CD4-positive, alpha-beta T cell (primary cell): ENCODE results near the gene NLK. TPM values are rescaled to one million over a fixed set of nuclear protein-coding genes. Genes with fewer than 3 reads are reported as not detected.

ENCODE experiments used
- ATAC-seq: fragments of 200-7000 bp; cut with Tn5 transposase; one replicate; pipeline ENCODE4 v1.10.0; 2022; ENCODE audit warnings: mild to moderate bottlenecking; ENCODE audit not compliant: poor library complexity
- CTCF ChIA-PET: fragments of 350-600 bp; sonication (Branson Sonifier 250); formaldehyde crosslinking; loops from one replicate; lab custom pipeline; 2021; ENCODE audit warnings: antibody characterized with exemption, inconsistent platforms; lab: Charles Lee
- POLR2A ChIA-PET: fragments of 350-600 bp; sonication (Branson Sonifier 250); formaldehyde crosslinking; loops from one replicate; lab custom pipeline; 2021; ENCODE audit warnings: antibody characterized with exemption, inconsistent platforms; lab: Charles Lee
- DNase-seq, 14 experiments: peaks; one replicate each; pipeline ENCODE4 v3.0.0-alpha.2; 2013 to 2020; ENCODE audit warnings: mixed read lengths in 2 of 14
- H3K27ac ChIP-seq, 2 donors: one replicate each; pipeline versions ENCODE4 v1.5.1 to v1.7.0; 2013; ENCODE audit warnings: low read length in 2 of 2, low read depth in 1 of 2, mild to moderate bottlenecking in 1 of 2
- H3K27me3 ChIP-seq, 2 experiments: 1 replicate in 1 of 2; 2 replicates in 1 of 2; pipeline versions ENCODE4 v1.6.1 to v1.7.0; 2013; ENCODE audit warnings: low read length in 2 of 2, control low read depth in 1 of 2, mild to moderate bottlenecking in 1 of 2, moderate library complexity in 1 of 2; ENCODE audit not compliant: insufficient read depth in 2 of 2, control insufficient read depth in 1 of 2
- H3K36me3 ChIP-seq: one replicate; pipeline ENCODE4 v1.6.1; 2013; ENCODE audit warnings: low read length, control low read depth; ENCODE audit not compliant: insufficient read depth
- H3K4me1 ChIP-seq: one replicate; pipeline ENCODE4 v1.6.1; 2013; ENCODE audit warnings: low read length, control low read depth; ENCODE audit not compliant: insufficient read depth
- H3K4me3 ChIP-seq: one replicate; pipeline ENCODE4 v1.5.1; 2013; ENCODE audit warnings: mild to moderate bottlenecking, low read length, moderate library complexity
- H3K9me3 ChIP-seq, 2 experiments: 1 replicate in 1 of 2; 2 replicates in 1 of 2; pipeline versions ENCODE4 v1.6.1 to v1.7.0; 2013; ENCODE audit warnings: low read length in 2 of 2, mild to moderate bottlenecking in 2 of 2, control low read depth in 1 of 2, moderate library complexity in 1 of 2; ENCODE audit not compliant: control insufficient read depth in 1 of 2, insufficient read depth in 1 of 2
- H3K27ac Mint-ChIP-seq: one replicate; pipeline ENCODE4 v1.8.0; 2020; ENCODE audit warnings: mixed read lengths
- H3K27me3 Mint-ChIP-seq: one replicate; pipeline ENCODE4 v1.8.0; 2021; ENCODE audit warnings: mixed read lengths
- H3K36me3 Mint-ChIP-seq: one replicate; pipeline ENCODE4 v1.8.0; 2021; ENCODE audit warnings: low read depth, mixed read lengths
- H3K4me1 Mint-ChIP-seq: one replicate; pipeline ENCODE4 v1.8.0; 2021; ENCODE audit warnings: low read depth, mixed read lengths
- H3K4me3 Mint-ChIP-seq: one replicate; pipeline ENCODE4 v1.8.0; 2020; ENCODE audit warnings: mild to moderate bottlenecking, mixed read lengths
- H3K9me3 Mint-ChIP-seq: one replicate; pipeline ENCODE4 v1.8.0; 2020; ENCODE audit warnings: mixed read lengths
- intact Hi-C, 2 experiments: fragments of 100-400 bp; cut with DNase I in 1 of 2; cut with micrococcal nuclease in 1 of 2; formaldehyde crosslinking; loops; one replicate each; pipeline versions ENCODE4 v1.15.1 to v1.9.0; 2023 to 2025; cut with DNase I, micrococcal nuclease
- total RNA-seq, 174 experiments: library from RNA in 2 of 174; stranded (reverse) in 2 of 174; gene quantifications; one replicate each; pipeline ENCODE4 v1.2.3 and lab custom pipeline; 2021 to 2026
- TF ChIP-seq, protein P1 (sequence below): fragments of 200-600 bp; IDR thresholded peaks from one replicate; pipeline ENCODE4 v1.8.0; 2022; ENCODE audit warnings: antibody characterized with exemption, mild to moderate bottlenecking

Gene NLK
- total RNA-seq, 2 experiments from 2014 or later, result 6.8 to 7.7 TPM

DNA sequence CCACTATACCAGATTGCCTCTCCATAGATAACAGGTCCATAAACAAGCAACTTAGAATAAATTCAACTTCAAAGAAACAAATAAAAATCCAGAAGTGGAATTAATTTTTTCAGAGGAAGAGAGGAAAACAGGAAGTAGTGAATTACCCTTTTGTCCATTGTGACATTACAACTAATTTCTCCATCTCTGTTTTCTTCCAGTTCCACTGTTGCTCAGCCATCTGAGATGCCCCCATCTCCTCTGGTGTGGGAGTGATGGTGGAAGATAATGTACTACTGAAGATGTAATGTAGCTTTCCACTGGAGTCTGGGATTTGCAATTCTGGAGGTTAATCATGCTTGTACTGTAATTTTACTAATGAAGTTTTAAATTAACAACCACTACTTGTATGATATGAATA is 151.9 kb downstream of the NLK start:
- H3K9me3 ChIP-seq, result no peaks in the 10 kb centered on the region
- POLR2A ChIA-PET, result no interaction called here
- CTCF ChIA-PET, result no interaction called here
- peaks cover 3% of the 10 kb centered on the region for H3K36me3 ChIP-seq
- H3K4me1 ChIP-seq, result peaks cover 4% of the 10 kb centered on the region
- no peak overlapping the region for H3K4me3 ChIP-seq
- H3K4me3 Mint-ChIP-seq, result no peak overlapping the region
- intact Hi-C loops, result no loop called here
- H3K27ac Mint-ChIP-seq, result no peak overlapping the region
- ATAC-seq (no peak), DNase-seq (no peak)
- TF ChIP-seq, protein P1, sequence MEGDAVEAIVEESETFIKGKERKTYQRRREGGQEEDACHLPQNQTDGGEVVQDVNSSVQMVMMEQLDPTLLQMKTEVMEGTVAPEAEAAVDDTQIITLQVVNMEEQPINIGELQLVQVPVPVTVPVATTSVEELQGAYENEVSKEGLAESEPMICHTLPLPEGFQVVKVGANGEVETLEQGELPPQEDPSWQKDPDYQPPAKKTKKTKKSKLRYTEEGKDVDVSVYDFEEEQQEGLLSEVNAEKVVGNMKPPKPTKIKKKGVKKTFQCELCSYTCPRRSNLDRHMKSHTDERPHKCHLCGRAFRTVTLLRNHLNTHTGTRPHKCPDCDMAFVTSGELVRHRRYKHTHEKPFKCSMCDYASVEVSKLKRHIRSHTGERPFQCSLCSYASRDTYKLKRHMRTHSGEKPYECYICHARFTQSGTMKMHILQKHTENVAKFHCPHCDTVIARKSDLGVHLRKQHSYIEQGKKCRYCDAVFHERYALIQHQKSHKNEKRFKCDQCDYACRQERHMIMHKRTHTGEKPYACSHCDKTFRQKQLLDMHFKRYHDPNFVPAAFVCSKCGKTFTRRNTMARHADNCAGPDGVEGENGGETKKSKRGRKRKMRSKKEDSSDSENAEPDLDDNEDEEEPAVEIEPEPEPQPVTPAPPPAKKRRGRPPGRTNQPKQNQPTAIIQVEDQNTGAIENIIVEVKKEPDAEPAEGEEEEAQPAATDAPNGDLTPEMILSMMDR, result no peak
- no peaks in the 10 kb centered on the region for H3K27me3 Mint-ChIP-seq
- peaks cover 77% of the 10 kb centered on the region for H3K36me3 Mint-ChIP-seq
- H3K4me1 Mint-ChIP-seq, result no peaks in the 10 kb centered on the region
- H3K27me3 ChIP-seq, result no peaks in the 10 kb centered on the region
- H3K9me3 Mint-ChIP-seq, result no peaks in the 10 kb centered on the region
- H3K27ac ChIP-seq, result no peak overlapping the region

DNA sequence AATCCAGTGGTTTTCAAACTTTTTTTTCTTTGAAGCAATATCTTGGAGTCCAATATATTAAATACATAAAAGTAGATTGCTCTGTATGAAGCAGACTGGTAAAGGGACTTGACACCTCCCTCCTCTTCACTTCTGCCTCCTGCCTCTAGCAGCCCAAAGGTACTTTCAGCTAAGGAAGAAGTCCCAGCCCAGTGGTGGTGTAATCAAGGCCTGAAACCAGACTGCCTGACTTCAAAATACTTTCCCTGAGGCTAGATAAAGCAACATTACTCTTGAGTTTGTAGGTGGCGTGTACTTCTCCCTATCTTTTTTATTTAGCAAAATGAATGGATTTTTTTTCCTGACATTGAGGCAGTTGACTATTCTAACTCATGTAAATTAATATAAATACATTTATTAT is 154.2 kb downstream of the NLK start:
- no peak for ATAC-seq
- Mint-ChIP-seq H3K27ac (no peak overlapping the region), H3K36me3 (peaks cover 55% of the 10 kb centered on the region), H3K27me3 (no peaks in the 10 kb centered on the region), H3K4me1 (no peaks in the 10 kb centered on the region), H3K9me3 (no peaks in the 10 kb centered on the region), H3K4me3 (no peak overlapping the region)
- intact Hi-C loops, result no loop called here
- no peaks in the 10 kb centered on the region for H3K9me3 ChIP-seq
- POLR2A ChIA-PET, result no interaction called here
- no peaks in the 10 kb centered on the region for H3K27me3 ChIP-seq
- no peak overlapping the region for H3K27ac ChIP-seq
- peaks cover 4% of the 10 kb centered on the region for H3K4me1 ChIP-seq
- TF ChIP-seq, protein P1, result no peak
- H3K4me3 ChIP-seq, result no peak overlapping the region
- H3K36me3 ChIP-seq, result peaks cover 3% of the 10 kb centered on the region
- CTCF ChIA-PET, result no interaction called here
- no peak for DNase-seq

DNA sequence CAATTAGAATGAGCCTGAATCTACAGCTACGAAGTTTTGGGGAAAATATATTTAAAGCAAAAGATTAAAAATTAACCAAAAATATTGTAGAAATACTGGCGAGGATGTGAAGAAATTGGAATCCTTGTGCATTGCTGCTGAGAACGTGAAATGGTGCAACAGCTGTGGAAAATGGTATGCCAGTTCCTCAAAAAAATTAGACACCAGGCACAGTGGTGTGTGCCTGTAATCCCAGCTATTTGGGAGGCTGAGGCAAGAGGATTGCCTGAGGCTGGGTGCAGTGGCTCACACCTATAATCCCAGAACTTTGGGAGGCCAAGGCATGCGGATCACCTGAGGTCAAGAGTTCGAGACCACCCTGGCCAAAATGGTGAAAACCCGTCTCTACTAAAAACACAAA is 156.6 kb downstream of the NLK start:
- Histone ChIP-seq H3K27ac (no peak overlapping the region), H3K36me3 (peaks cover 3% of the 10 kb centered on the region), H3K27me3 (no peaks in the 10 kb centered on the region), H3K4me3 (no peak overlapping the region), H3K9me3 (no peaks in the 10 kb centered on the region), H3K4me1 (no peaks in the 10 kb centered on the region)
- DNase-seq (no peak), ATAC-seq (no peak)
- Mint-ChIP-seq H3K9me3 (no peaks in the 10 kb centered on the region), H3K27ac (no peak overlapping the region), H3K4me3 (no peak overlapping the region), H3K4me1 (no peaks in the 10 kb centered on the region), H3K27me3 (peaks cover 2% of the 10 kb centered on the region), H3K36me3 (peaks cover 35% of the 10 kb centered on the region)
- intact Hi-C loops, result no loop called here
- TF ChIP-seq, protein P1, result no peak
- ChIA-PET CTCF (no interaction called here), POLR2A (no interaction called here)
